Body of pancreas (tissue), 4 donors: ENCODE data around the gene CCDC174.

Source experiments
- POLR2A ChIP-seq, 3 donors: fragments of 450-650 bp; IDR thresholded peaks; one replicate each; pipeline ENCODE4 v1.6.1; 2016; ENCODE audit warnings: antibody characterized with exemption in 3 of 3, mild to moderate bottlenecking in 2 of 3
- TF ChIP-seq, protein P1 (sequence below), 7 experiments: fragments of 450-650 bp in 4 of 7; fragments of 200-600 bp in 3 of 7; sonication (generic) in 3 of 7; IDR thresholded peaks; one replicate each; pipeline ENCODE4 v1.5.1; 2016 to 2019; ENCODE audit warnings: antibody characterized with exemption in 7 of 7

DNA sequence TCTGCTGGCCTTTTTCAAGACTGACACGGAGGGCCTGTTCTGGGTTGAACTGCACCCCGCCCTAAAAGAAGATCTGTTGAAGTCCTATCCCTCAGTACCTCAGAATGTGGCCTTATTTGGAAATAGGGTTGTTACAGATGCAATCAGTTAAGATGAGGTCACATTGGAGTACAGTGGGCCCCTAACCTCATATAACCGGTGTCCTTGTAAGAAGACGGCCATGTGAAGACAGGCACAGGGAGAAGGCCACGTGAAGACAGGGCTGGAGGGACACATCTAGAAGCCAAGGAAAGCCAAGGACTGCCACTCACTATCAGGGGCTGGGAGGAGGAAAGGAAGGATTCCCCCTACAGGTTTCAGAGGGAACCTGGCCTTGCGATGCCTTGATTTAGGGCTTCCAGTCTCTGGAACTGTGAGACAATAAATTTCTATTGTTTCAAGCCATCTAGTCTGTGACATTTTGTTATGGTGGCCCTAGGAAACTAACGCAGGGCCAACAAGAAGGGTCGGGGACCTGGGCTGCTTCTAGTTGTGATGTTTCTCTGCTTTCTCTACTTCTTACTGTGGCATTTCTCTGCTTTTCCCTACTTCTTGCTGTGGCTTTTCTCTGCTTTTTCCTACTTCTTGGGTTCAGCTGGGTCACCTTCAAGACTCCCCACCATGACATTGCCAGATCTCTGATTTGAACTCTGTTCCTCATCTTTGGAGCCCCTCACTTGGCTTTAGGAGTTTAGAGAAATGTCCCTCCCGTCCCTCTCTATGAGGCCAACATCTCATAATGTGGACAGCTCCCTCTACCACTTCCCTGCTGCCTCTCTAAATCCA, 4.8 kb upstream of the CCDC174 start:
- TF ChIP-seq, protein P1, sequence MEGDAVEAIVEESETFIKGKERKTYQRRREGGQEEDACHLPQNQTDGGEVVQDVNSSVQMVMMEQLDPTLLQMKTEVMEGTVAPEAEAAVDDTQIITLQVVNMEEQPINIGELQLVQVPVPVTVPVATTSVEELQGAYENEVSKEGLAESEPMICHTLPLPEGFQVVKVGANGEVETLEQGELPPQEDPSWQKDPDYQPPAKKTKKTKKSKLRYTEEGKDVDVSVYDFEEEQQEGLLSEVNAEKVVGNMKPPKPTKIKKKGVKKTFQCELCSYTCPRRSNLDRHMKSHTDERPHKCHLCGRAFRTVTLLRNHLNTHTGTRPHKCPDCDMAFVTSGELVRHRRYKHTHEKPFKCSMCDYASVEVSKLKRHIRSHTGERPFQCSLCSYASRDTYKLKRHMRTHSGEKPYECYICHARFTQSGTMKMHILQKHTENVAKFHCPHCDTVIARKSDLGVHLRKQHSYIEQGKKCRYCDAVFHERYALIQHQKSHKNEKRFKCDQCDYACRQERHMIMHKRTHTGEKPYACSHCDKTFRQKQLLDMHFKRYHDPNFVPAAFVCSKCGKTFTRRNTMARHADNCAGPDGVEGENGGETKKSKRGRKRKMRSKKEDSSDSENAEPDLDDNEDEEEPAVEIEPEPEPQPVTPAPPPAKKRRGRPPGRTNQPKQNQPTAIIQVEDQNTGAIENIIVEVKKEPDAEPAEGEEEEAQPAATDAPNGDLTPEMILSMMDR (IDR thresholded peaks at IDR 0.05), result no peak
- no peak for TF ChIP-seq POLR2A (IDR thresholded peaks at IDR 0.05)
